Mononuclear cell (primary cell): ENCODE data around the gene VPS41. TPM values are rescaled to one million over a fixed set of nuclear protein-coding genes. Genes with fewer than 3 reads are reported as not detected.

Experiments
- H3K27me3 ChIP-seq: 2 replicates; pipeline ENCODE4 v1.6.0; 2011; ENCODE audit warnings: low read length, control low read depth; ENCODE audit not compliant: insufficient read depth
- H3K4me1 ChIP-seq: 2 replicates; pipeline ENCODE4 v1.5.1; 2011; ENCODE audit warnings: mild to moderate bottlenecking, low read length, control low read depth; ENCODE audit not compliant: insufficient read depth
- H3K4me3 ChIP-seq: 2 replicates; pipeline ENCODE4 v1.5.1; 2011; ENCODE audit warnings: mild to moderate bottlenecking, low read length, moderate library complexity
- H3K9me3 ChIP-seq: 2 replicates; pipeline ENCODE4 v1.5.1; 2011; ENCODE audit warnings: low read depth, mild to moderate bottlenecking, control low read depth, low read length
- total RNA-seq: library from RNA; depleted of rRNA; stranded (reverse); fragments of >200 nt; gene quantifications from one replicate; pipeline ENCODE4 v1.2.3, GENCODE V29; 2012

VPS41 gene
- total RNA-seq, 1 donor, result 28.3 TPM

- Histone ChIP-seq H3K27me3 (no peaks in the 10 kb centered on the region), H3K4me3 (no peak overlapping the region), H3K4me1 (peaks cover 5% of the 10 kb centered on the region), H3K9me3 (no peaks in the 10 kb centered on the region)
Observed at GRCh38 chr7:38824948-38825347, 84.0 kb downstream of the VPS41 start.

GRCh38 chr7:38822549-38822948 lies 86.4 kb downstream of the VPS41 start:
- H3K9me3 ChIP-seq, result no peaks in the 10 kb centered on the region
- H3K27me3 ChIP-seq, result no peaks in the 10 kb centered on the region
- H3K4me1 ChIP-seq, result peaks cover 5% of the 10 kb centered on the region
- no peak overlapping the region for H3K4me3 ChIP-seq

- Histone ChIP-seq H3K27me3 (no peaks in the 10 kb centered on the region), H3K4me1 (no peaks in the 10 kb centered on the region), H3K4me3 (no peak overlapping the region), H3K9me3 (no peaks in the 10 kb centered on the region)
Observed at GRCh38 chr7:38820571-38820970, 88.4 kb downstream of the VPS41 start.

GRCh38 chr7:38819463-38819862 lies 89.5 kb downstream of the VPS41 start:
- no peak overlapping the region for H3K4me3 ChIP-seq
- no peaks in the 10 kb centered on the region for H3K27me3 ChIP-seq
- no peaks in the 10 kb centered on the region for H3K4me1 ChIP-seq
- no peaks in the 10 kb centered on the region for H3K9me3 ChIP-seq

- Histone ChIP-seq H3K27me3 (no peaks in the 10 kb centered on the region), H3K4me1 (no peaks in the 10 kb centered on the region), H3K4me3 (no peak overlapping the region), H3K9me3 (no peaks in the 10 kb centered on the region)
Observed at GRCh38 chr7:38817526-38817925, 91.5 kb downstream of the VPS41 start.

- Histone ChIP-seq H3K9me3 (no peaks in the 10 kb centered on the region), H3K27me3 (no peaks in the 10 kb centered on the region), H3K4me3 (no peak overlapping the region)
Observed at GRCh38 chr7:38813768-38814167, 95.2 kb downstream of the VPS41 start.

GRCh38 chr7:38806912-38807311 lies 102.1 kb downstream of the VPS41 start:
- H3K4me1 ChIP-seq, result no peaks in the 10 kb centered on the region
- H3K27me3 ChIP-seq, result no peaks in the 10 kb centered on the region
- no peaks in the 10 kb centered on the region for H3K9me3 ChIP-seq
- H3K4me3 ChIP-seq, result no peak overlapping the region

More at GRCh38 chr7:38813768-38814167, 95.2 kb downstream of the VPS41 start:
- no peaks in the 10 kb centered on the region for H3K4me1 ChIP-seq

GRCh38 chr7:38801786-38802185 lies 107.2 kb downstream of the VPS41 start:
- H3K27me3 ChIP-seq, result no peaks in the 10 kb centered on the region
- no peaks in the 10 kb centered on the region for H3K9me3 ChIP-seq
- H3K4me3 ChIP-seq, result no peak overlapping the region
- no peaks in the 10 kb centered on the region for H3K4me1 ChIP-seq

GRCh38 chr7:38798552-38799267 lies 110.3 kb downstream of the VPS41 start:
- Histone ChIP-seq H3K9me3 (no peaks in the 10 kb centered on the region), H3K4me1 (no peaks in the 10 kb centered on the region), H3K27me3 (no peaks in the 10 kb centered on the region), H3K4me3 (no peak overlapping the region)

GRCh38 chr7:38796626-38797501 lies 112.1 kb downstream of the VPS41 start:
- H3K27me3 ChIP-seq, result no peaks in the 10 kb centered on the region
- H3K9me3 ChIP-seq, result no peaks in the 10 kb centered on the region
- no peak overlapping the region for H3K4me3 ChIP-seq
- H3K4me1 ChIP-seq, result no peaks in the 10 kb centered on the region

GRCh38 chr7:38795593-38795992 lies 113.4 kb downstream of the VPS41 start:
- Histone ChIP-seq H3K4me1 (no peaks in the 10 kb centered on the region), H3K27me3 (no peaks in the 10 kb centered on the region), H3K9me3 (no peaks in the 10 kb centered on the region), H3K4me3 (no peak overlapping the region)

- Histone ChIP-seq H3K4me1 (no peaks in the 10 kb centered on the region), H3K4me3 (no peak overlapping the region), H3K9me3 (no peaks in the 10 kb centered on the region), H3K27me3 (no peaks in the 10 kb centered on the region)
Observed at GRCh38 chr7:38781991-38782390, 127.0 kb downstream of the VPS41 start.

GRCh38 chr7:38777609-38778008 lies 131.4 kb downstream of the VPS41 start:
- Histone ChIP-seq H3K4me3 (no peak overlapping the region), H3K9me3 (no peaks in the 10 kb centered on the region), H3K4me1 (no peaks in the 10 kb centered on the region), H3K27me3 (no peaks in the 10 kb centered on the region)

- H3K27me3 ChIP-seq, result no peaks in the 10 kb centered on the region
- H3K4me1 ChIP-seq, result no peaks in the 10 kb centered on the region
- H3K9me3 ChIP-seq, result no peaks in the 10 kb centered on the region
- no peak overlapping the region for H3K4me3 ChIP-seq
Observed at GRCh38 chr7:38775506-38776175, 133.3 kb downstream of the VPS41 start.

GRCh38 chr7:38773430-38773829 lies 135.6 kb downstream of the VPS41 start:
- Histone ChIP-seq H3K27me3 (no peaks in the 10 kb centered on the region), H3K4me1 (no peaks in the 10 kb centered on the region), H3K9me3 (no peaks in the 10 kb centered on the region), H3K4me3 (no peak overlapping the region)
